Measurements from ENCODE around the gene MAPT.

DNA sequence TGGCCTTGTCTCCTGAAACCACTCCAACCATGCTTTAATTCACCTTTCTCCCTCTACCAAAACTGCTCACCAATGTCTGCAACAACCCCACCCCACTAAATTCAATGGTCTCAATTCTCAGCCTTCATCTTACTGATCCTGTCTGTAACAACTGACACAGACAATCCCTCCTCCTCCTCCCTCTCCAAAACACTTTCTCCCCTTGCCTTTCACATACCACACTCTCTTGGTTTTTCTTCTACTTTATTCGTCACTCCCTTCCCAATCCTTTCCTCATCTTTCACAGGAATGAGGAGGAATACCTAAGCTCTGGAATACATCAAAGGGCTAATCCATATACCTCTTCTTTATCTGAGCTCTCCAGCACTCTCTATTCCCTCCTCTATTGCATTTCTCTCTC, 170.1 kb downstream of the MAPT start:
- TF ChIP-seq CTCF (IDR thresholded peaks at IDR 0.05) (no peak), EZH2 (IDR thresholded peaks at IDR 0.05) (no peak)
